SIG-M5 treated with dmso at 0.1 percent for 504 hours (cell line): ENCODE measurements around the gene MEGF9.
"Not testable (repeated sequence)": the region's sequence is repeated elsewhere in the genome, so short reads cannot be mapped to it uniquely, and the experiment has no call there.

ENCODE experiments used
- DNase-seq: peaks from one replicate; lab custom pipeline; 2025; ENCODE audit not compliant: unreplicated experiment; lab: John Stamatoyannopoulos, UW

The MEGF9 gene

GRCh38 chr9:120579139-120580050 is 134.9 kb downstream of the MEGF9 start:
- DNase-seq = no peak

- DNase-seq = no peak
These were observed 139.8 kb downstream of the MEGF9 start for GRCh38 chr9:120574473-120574872.

- no peak for DNase-seq
These were observed 141.8 kb downstream of the MEGF9 start for GRCh38 chr9:120572472-120572871.

- DNase-seq = no peak
These were observed 142.6 kb downstream of the MEGF9 start for GRCh38 chr9:120571443-120572257.

GRCh38 chr9:120570296-120570695 is 144.0 kb downstream of the MEGF9 start:
- DNase-seq = no peak

- DNase-seq = no peak
These were observed 144.7 kb downstream of the MEGF9 start for GRCh38 chr9:120569556-120569955.

- DNase-seq = no peak
These were observed 145.5 kb downstream of the MEGF9 start for GRCh38 chr9:120568816-120569215.

- no peak for DNase-seq
These were observed 146.4 kb downstream of the MEGF9 start for GRCh38 chr9:120567874-120568273.

GRCh38 chr9:120567081-120567480 is 147.2 kb downstream of the MEGF9 start:
- DNase-seq = no peak

GRCh38 chr9:120564589-120564988 is 149.7 kb downstream of the MEGF9 start:
- DNase-seq = no peak

GRCh38 chr9:120562861-120563443 is 151.3 kb downstream of the MEGF9 start:
- DNase-seq = no peak

- DNase-seq = no peak
These were observed 152.6 kb downstream of the MEGF9 start for GRCh38 chr9:120561709-120562108.

GRCh38 chr9:120559546-120559945 is 154.7 kb downstream of the MEGF9 start:
- DNase-seq = no peak

GRCh38 chr9:120558454-120558853 is 155.8 kb downstream of the MEGF9 start:
- DNase-seq = no peak

GRCh38 chr9:120557205-120557604 is 157.1 kb downstream of the MEGF9 start:
- no peak for DNase-seq

- no peak for DNase-seq
These were observed 157.5 kb downstream of the MEGF9 start for GRCh38 chr9:120556775-120557174.

- DNase-seq = peak; percentile 90
These were observed 158.4 kb downstream of the MEGF9 start for GRCh38 chr9:120555839-120556238.

- DNase-seq = not testable (repeated sequence)
These were observed 162.0 kb downstream of the MEGF9 start for GRCh38 chr9:120552210-120552704.
